H9 (cell line): ENCODE results near the gene MTCP1. TPM values are rescaled to one million over a fixed set of nuclear protein-coding genes. Genes with fewer than 3 reads are reported as not detected.

Source experiments
- DNase-seq: peaks from one replicate; pipeline ENCODE4 v3.0.0-alpha.2; 2017
- H2AFZ ChIP-seq: one replicate; pipeline ENCODE4 v1.6.1; 2013; ENCODE audit warnings: mild to moderate bottlenecking, low read length, control low read depth, moderate library complexity
- H2AK5ac ChIP-seq: 2 replicates; pipeline ENCODE4 v1.6.1; 2013; ENCODE audit warnings: low read length, control low read depth, mixed read lengths; ENCODE audit not compliant: insufficient read length
- H2BK120ac ChIP-seq: one replicate; pipeline ENCODE4 v1.6.1; 2013; ENCODE audit warnings: low read depth, mild to moderate bottlenecking, low read length, control low read depth, inconsistent platforms; ENCODE audit not compliant: poor library complexity, severe bottlenecking
- H2BK12ac ChIP-seq: 2 replicates; pipeline ENCODE4 v1.6.1; 2013; ENCODE audit warnings: low read length, control low read depth, mixed read lengths, low read depth; ENCODE audit not compliant: insufficient read length
- H2BK15ac ChIP-seq: 2 replicates; pipeline ENCODE4 v1.6.1; 2013; ENCODE audit warnings: low read depth, low read length, control low read depth
- H2BK20ac ChIP-seq: one replicate; pipeline ENCODE4 v1.6.1; 2013; ENCODE audit warnings: low read depth, mild to moderate bottlenecking, low read length, control low read depth, inconsistent platforms; ENCODE audit not compliant: poor library complexity, severe bottlenecking
- H2BK5ac ChIP-seq: 2 replicates; pipeline ENCODE4 v1.6.1; 2013; ENCODE audit warnings: low read length, control low read depth, mixed read lengths; ENCODE audit not compliant: insufficient read length
- H3K14ac ChIP-seq: 2 replicates; pipeline ENCODE4 v1.6.1; 2013; ENCODE audit warnings: low read length, control low read depth; ENCODE audit not compliant: insufficient read depth
- H3K18ac ChIP-seq: 2 replicates; pipeline ENCODE4 v1.6.1; 2013; ENCODE audit warnings: low read depth, mild to moderate bottlenecking, mixed read lengths, low read length, control low read depth; ENCODE audit not compliant: insufficient read length
- H3K23ac ChIP-seq: 2 replicates; pipeline ENCODE4 v1.6.1; 2013; ENCODE audit warnings: low read length, control low read depth, mixed read lengths, low read depth; ENCODE audit not compliant: insufficient read length
- H3K23me2 ChIP-seq: 2 replicates; pipeline ENCODE4 v1.6.1; 2013; ENCODE audit warnings: low read depth, mild to moderate bottlenecking, mixed read lengths, low read length, control low read depth; ENCODE audit not compliant: insufficient read length, poor library complexity, severe bottlenecking
- H3K27ac ChIP-seq: 2 replicates; pipeline ENCODE4 v1.5.1; 2013; ENCODE audit warnings: low read length, control low read depth, mixed read lengths, low read depth; ENCODE audit not compliant: insufficient read length
- H3K27me3 ChIP-seq: 2 replicates; pipeline ENCODE4 v1.6.1; 2013; ENCODE audit warnings: low read length, control low read depth, inconsistent platforms; ENCODE audit not compliant: insufficient read depth
- H3K4ac ChIP-seq: 2 replicates; pipeline ENCODE4 v1.6.1; 2013; ENCODE audit warnings: low read depth, mild to moderate bottlenecking, control low read depth, inconsistent platforms, low read length, moderate library complexity
- H3K4me1 ChIP-seq: 2 replicates; pipeline ENCODE4 v1.6.1; 2013; ENCODE audit warnings: low read length, control low read depth, inconsistent platforms; ENCODE audit not compliant: insufficient read depth
- H3K4me2 ChIP-seq: 2 replicates; pipeline ENCODE4 v1.6.1; 2013; ENCODE audit warnings: low read length, control low read depth, mixed read lengths; ENCODE audit not compliant: insufficient read length, insufficient read depth
- H3K56ac ChIP-seq: 2 replicates; pipeline ENCODE4 v1.6.1; 2013; ENCODE audit warnings: low read depth, mild to moderate bottlenecking, mixed read lengths, low read length, control low read depth; ENCODE audit not compliant: insufficient read length
- H3K79me1 ChIP-seq: 2 replicates; pipeline ENCODE4 v1.6.1; 2013; ENCODE audit warnings: low read depth, mild to moderate bottlenecking, moderate library complexity, low read length, control low read depth, inconsistent platforms; ENCODE audit not compliant: insufficient read depth, poor library complexity, severe bottlenecking
- H3K79me2 ChIP-seq: 2 replicates; pipeline ENCODE4 v1.6.1; 2013; ENCODE audit warnings: low read length, control low read depth, inconsistent platforms; ENCODE audit not compliant: insufficient read depth
- H3K9ac ChIP-seq: 2 replicates; pipeline ENCODE4 v1.6.1; 2013; ENCODE audit warnings: low read length, control low read depth, mixed read lengths; ENCODE audit not compliant: insufficient read length; ENCODE audit errors: extremely low read depth
- H3K9me3 ChIP-seq: one replicate; pipeline ENCODE4 v1.6.1; 2013; ENCODE audit warnings: low read depth, low read length, inconsistent platforms; ENCODE audit not compliant: control insufficient read depth
- H3T11ph ChIP-seq: one replicate; pipeline ENCODE4 v1.6.1; 2013; ENCODE audit warnings: mild to moderate bottlenecking, low read length, control low read depth, inconsistent platforms
- H4K20me1 ChIP-seq: one replicate; pipeline ENCODE4 v1.6.1; 2013; ENCODE audit not compliant: control insufficient read depth, insufficient read length, insufficient read depth
- H4K5ac ChIP-seq: 2 replicates; pipeline ENCODE4 v1.6.1; 2013; ENCODE audit warnings: low read depth, mild to moderate bottlenecking, mixed read lengths, low read length, control low read depth; ENCODE audit not compliant: insufficient read length
- H4K8ac ChIP-seq: replicated peaks from 2 replicates; pipeline ENCODE4 v1.6.1; 2013; ENCODE audit warnings: low read length, control low read depth, mixed read lengths, low read depth; ENCODE audit not compliant: insufficient read length
- H4K91ac ChIP-seq: 2 replicates; pipeline ENCODE4 v1.6.1; 2013; ENCODE audit warnings: low read depth, mild to moderate bottlenecking, moderate library complexity, mixed read lengths, low read length, control low read depth; ENCODE audit not compliant: insufficient read length
- H3K27ac Mint-ChIP-seq, 3 experiments: 2 replicates in 2 of 3; 3 replicates in 1 of 3; pipeline ENCODE4 v1.8.0; 2020 to 2021; ENCODE audit warnings: mixed read lengths in 3 of 3, mild to moderate bottlenecking in 1 of 3, moderate library complexity in 1 of 3
- H3K27me3 Mint-ChIP-seq: 2 replicates; pipeline ENCODE4 v1.8.0; 2021; ENCODE audit warnings: low read depth, mild to moderate bottlenecking, moderate library complexity, mixed read lengths
- H3K36me3 Mint-ChIP-seq, 3 experiments: 2 replicates in 2 of 3; 3 replicates in 1 of 3; pipeline ENCODE4 v1.8.0; 2020 to 2021; ENCODE audit warnings: low read depth in 3 of 3, mixed read lengths in 3 of 3; ENCODE audit not compliant: insufficient read depth in 1 of 3
- H3K4me1 Mint-ChIP-seq, 2 experiments: 2 replicates each; pipeline ENCODE4 v1.8.0; 2020; ENCODE audit warnings: mixed read lengths in 2 of 2
- H3K4me3 Mint-ChIP-seq, 2 experiments: 2 replicates in 1 of 2; 3 replicates in 1 of 2; pipeline ENCODE4 v1.8.0; 2020 to 2021; ENCODE audit warnings: mild to moderate bottlenecking in 2 of 2, mixed read lengths in 2 of 2, moderate library complexity in 1 of 2
- H3K9me3 Mint-ChIP-seq, 2 experiments: 2 replicates in 1 of 2; 3 replicates in 1 of 2; pipeline ENCODE4 v1.8.0; 2020; ENCODE audit warnings: mild to moderate bottlenecking in 2 of 2, mixed read lengths in 2 of 2, moderate library complexity in 1 of 2
- CTCF ChIP-seq: fragments of 200-600 bp; sonication (generic); conservative IDR thresholded peaks from 3 replicates; pipeline ENCODE4 v1.8.0; 2021; ENCODE audit warnings: antibody characterized with exemption, mild to moderate bottlenecking
- WGBS: extraction: QIAGEN DNeasy Blood & Tissue Kit; methylation state at CpG from one replicate; pipeline ENCODE4 v1.1.7; 2013; ENCODE audit warnings: missing lambda C conversion rate, low lambda C conversion rate, mixed read lengths; ENCODE audit not compliant: insufficient read length; ENCODE audit errors: extremely low coverage; 5-methylcytosine and 5-hydroxymethylcytosine counted together
- total RNA-seq: library from RNA; stranded (reverse); gene quantifications from 2 replicates; pipeline ENCODE4 v1.2.1, GENCODE V29; 2021

Gene MTCP1
- total RNA-seq, 1 experiment from 2014 or later, result 21.4 TPM

- Mint-ChIP-seq H3K9me3 (peaks cover 49 to 60% of the 10 kb centered on the region in 2 experiments), H3K4me3 (no peak overlapping the region), H3K27me3 (peaks cover under 1% of the 10 kb centered on the region; the same call in 1 of the 2 replicates), H3K4me1 (0 out of 4 replicates have a peak, but pooled peaks cover 0 to 4% of the 10 kb centered on the region in 2 experiments), H3K27ac (no peak overlapping the region), H3K36me3 (peaks cover 2 to 25% (median 11%) of the 10 kb centered on the region in 3 experiments; a peak in 4 of 7 replicates)
- Histone ChIP-seq H3K27me3 (no peaks in the 10 kb centered on the region), H3K56ac (no peak overlapping the region), H3K4me2 (no peak overlapping the region), H3K79me2 (no peaks in the 10 kb centered on the region), H3K9me3 (peaks cover 16% of the 10 kb centered on the region), H2AFZ (no peak overlapping the region), H3K14ac (no peak overlapping the region), H3K4me1 (no peaks in the 10 kb centered on the region), H4K5ac (no peak overlapping the region), H2BK12ac (no peak overlapping the region), H3T11ph (no peak overlapping the region), H3K9ac (no peak overlapping the region), H4K8ac (no peak overlapping the region), H2BK15ac (no peak overlapping the region), H3K79me1 (no peaks in the 10 kb centered on the region), H3K23me2 (no peaks in the 10 kb centered on the region), H3K23ac (no peak overlapping the region), H3K27ac (no peak overlapping the region), H4K20me1 (no peaks in the 10 kb centered on the region), H2BK20ac (no peak overlapping the region), H3K4ac (no peak overlapping the region), H4K91ac (no peak overlapping the region), H3K18ac (no peak overlapping the region), H2AK5ac (no peak overlapping the region), H2BK120ac (no peak overlapping the region), H2BK5ac (no peak overlapping the region)
- WGBS, result no CpG with 5 or more reads among the region's 1 CpG
- DNase-seq, result no peak
- no peak for TF ChIP-seq CTCF
These were observed 14.5 kb downstream of the MTCP1 start for GRCh38 chrX:155056471-155056870.
